Neural progenitor cell (in vitro differentiated cells): ENCODE data around the gene INTS4.

ENCODE experiments used
- CTCF ChIP-seq: fragments of 200-600 bp; sonication (generic); IDR thresholded peaks from 2 replicates; pipeline ENCODE4 v1.5.1; 2017; ENCODE audit warnings: antibody characterized with exemption, mild to moderate bottlenecking
- EZH2 ChIP-seq: fragments of 200-600 bp; sonication (generic); IDR thresholded peaks from 2 replicates; pipeline ENCODE4 v1.6.1; 2017; ENCODE audit warnings: antibody characterized with exemption, mild to moderate bottlenecking, moderate library complexity
- EZH2phosphoT487 ChIP-seq: fragments of 200-600 bp; sonication (generic); IDR thresholded peaks from 2 replicates; pipeline ENCODE4 v1.6.1; 2017; ENCODE audit warnings: antibody characterized with exemption

GRCh38 chr11:78009062-78009461, 14.6 kb upstream of the INTS4 start:
- no peak for TF ChIP-seq CTCF
- TF ChIP-seq EZH2 = no peak
- no peak for TF ChIP-seq EZH2phosphoT487
